ENCODE results near the gene EBLN2.
"Not testable (repeated sequence)": the region's sequence is repeated elsewhere in the genome, so short reads cannot be mapped to it uniquely, and the experiment has no call there.

EBLN2 gene

GRCh38 chr3:73066243-73066642 is 4.8 kb downstream of the EBLN2 start:
- not testable (repeated sequence) for DNase-seq

- DNase-seq = no peak
These were observed 7.0 kb downstream of the EBLN2 start for GRCh38 chr3:73068419-73068818.

GRCh38 chr3:73069187-73069586 is 7.7 kb downstream of the EBLN2 start:
- DNase-seq = no peak

GRCh38 chr3:73069775-73070444 is 8.5 kb downstream of the EBLN2 start:
- DNase-seq = no peak

- DNase-seq = no peak
These were observed 9.5 kb downstream of the EBLN2 start for GRCh38 chr3:73070675-73071575.

- DNase-seq = no peak
These were observed 10.5 kb downstream of the EBLN2 start for GRCh38 chr3:73071952-73072351.

- DNase-seq = no peak
These were observed 11.2 kb downstream of the EBLN2 start for GRCh38 chr3:73072634-73073033.

GRCh38 chr3:73073091-73073707 is 11.7 kb downstream of the EBLN2 start:
- DNase-seq = no peak

- no peak for DNase-seq
These were observed 13.3 kb downstream of the EBLN2 start for GRCh38 chr3:73074781-73075180.

GRCh38 chr3:73080216-73080966 is 18.9 kb downstream of the EBLN2 start:
- peak; percentile 37 for DNase-seq

- DNase-seq = no peak
These were observed 19.7 kb downstream of the EBLN2 start for GRCh38 chr3:73081140-73081539.

- DNase-seq = no peak
These were observed 22.7 kb downstream of the EBLN2 start for GRCh38 chr3:73084170-73084569.

- DNase-seq = peak; percentile 77
These were observed 24.6 kb downstream of the EBLN2 start for GRCh38 chr3:73086071-73086494.

- no peak for DNase-seq
These were observed 32.7 kb downstream of the EBLN2 start for GRCh38 chr3:73094129-73094528.

GRCh38 chr3:73094951-73095350 is 33.5 kb downstream of the EBLN2 start:
- no peak for DNase-seq

GRCh38 chr3:73096169-73096568 is 34.7 kb downstream of the EBLN2 start:
- DNase-seq = no peak

- DNase-seq = no peak
These were observed 36.6 kb downstream of the EBLN2 start for GRCh38 chr3:73098026-73098425.

GRCh38 chr3:73098873-73099272 is 37.4 kb downstream of the EBLN2 start:
- no peak for DNase-seq

GRCh38 chr3:73100741-73101559 is 39.5 kb downstream of the EBLN2 start:
- peak; percentile 96 for DNase-seq

GRCh38 chr3:73101881-73102280 is 40.4 kb downstream of the EBLN2 start:
- DNase-seq = no peak

- no peak for DNase-seq
These were observed 45.8 kb downstream of the EBLN2 start for GRCh38 chr3:73107215-73107614.

GRCh38 chr3:73107676-73108187 is 46.3 kb downstream of the EBLN2 start:
- no peak for DNase-seq

All from eye (tissue), 1 donor.